HepG2 (cell line): Measurements from ENCODE around the gene EIF2AK2. TPM values are rescaled to one million over a fixed set of nuclear protein-coding genes. Genes with fewer than 3 reads are reported as not detected.
A peak's percentile ranks its signal among the peaks of the same experiment; 100 is the strongest.

Experiments used
- ATAC-seq: fragments of 200-7000 bp; cut with Tn5 transposase; 3 replicates; pipeline ENCODE4 v1.9.1; 2020; ENCODE audit warnings: mild to moderate bottlenecking, moderate library complexity
- BruUV-seq: library from RNA; stranded (reverse); fragments of 400-500 nt; replicated peaks from 2 replicates; lab custom pipeline; 2021; lab: Mats Ljungman, UMichigan
- CTCF ChIA-PET: fragments of 300-600 bp; formaldehyde crosslinking; extraction: SDS; loops from one replicate; lab custom pipeline; 2021; ENCODE audit warnings: low total read pairs, inconsistent platforms, low intra/inter-chr PET ratio; lab: Yijun Ruan, JAX
- POLR2A ChIA-PET: fragments of 350-600 bp; sonication (Branson Sonifier 250); formaldehyde crosslinking; loops from one replicate; lab custom pipeline; 2020; ENCODE audit warnings: antibody characterized with exemption, inconsistent platforms; lab: Yijun Ruan, JAX
- DNase-seq: peaks from one replicate; pipeline ENCODE4 v3.0.0-alpha.2; 2015; ENCODE audit warnings: low spot score
- FAIRE-seq: peaks from 3 replicates; lab custom pipeline; 2011; peaks lifted over from hg19 to GRCh38; lab: Jason Lieb, UNC
- H2AFZ ChIP-seq: one replicate; pipeline ENCODE4 v1.6.1; 2011; ENCODE audit warnings: low read length, inconsistent platforms
- H3K27ac ChIP-seq: fragments of 300-600 bp; 3 replicates; pipeline ENCODE4 v1.8.0; 2011; ENCODE audit warnings: mixed run types, mild to moderate bottlenecking, mixed read lengths, low read length, inconsistent platforms; ENCODE audit not compliant: insufficient read depth; ENCODE audit errors: extremely low read length
- H3K27me3 ChIP-seq, 2 experiments: fragments of 200-600 bp in 1 of 2; 2 replicates in 1 of 2; 3 replicates in 1 of 2; pipeline versions ENCODE4 v1.6.0 to v1.8.0; 2011; ENCODE audit warnings: low read length in 2 of 2, mild to moderate bottlenecking in 2 of 2, moderate library complexity in 2 of 2, inconsistent platforms in 1 of 2; ENCODE audit not compliant: insufficient read depth in 2 of 2, control insufficient read depth in 1 of 2
- H3K36me3 ChIP-seq, 2 experiments: fragments of 200-600 bp in 1 of 2; replicated peaks in 1 of 2; 2 replicates in 1 of 2; 3 replicates in 1 of 2; pipeline versions ENCODE4 v1.5.1 to v1.8.0; 2011; ENCODE audit warnings: low read length in 2 of 2, inconsistent platforms in 1 of 2; ENCODE audit not compliant: insufficient read depth in 2 of 2, control insufficient read depth in 1 of 2
- H3K4me1 ChIP-seq: 2 replicates; pipeline ENCODE4 v1.5.1; 2012; ENCODE audit warnings: low read length, inconsistent platforms; ENCODE audit not compliant: insufficient read depth
- H3K4me2 ChIP-seq: 2 replicates; pipeline ENCODE4 v1.6.0; 2011; ENCODE audit warnings: low read depth, low read length, inconsistent platforms
- H3K4me3 ChIP-seq, 3 experiments: fragments of 200-600 bp in 1 of 3; sonication (generic), shearing (Covaris generic) in 1 of 3; replicated peaks in 1 of 3; 2 replicates each; pipeline ENCODE4 v1.5.1; 2011 to 2016; ENCODE audit warnings: low read length in 3 of 3, inconsistent platforms in 2 of 3, low read depth in 2 of 3, mild to moderate bottlenecking in 2 of 3, control low read depth in 1 of 3, mixed read lengths in 1 of 3; ENCODE audit not compliant: insufficient read depth in 1 of 3
- H3K79me2 ChIP-seq: one replicate; pipeline ENCODE4 v1.6.1; 2011; ENCODE audit warnings: low read length, inconsistent platforms; ENCODE audit not compliant: insufficient read depth
- H3K9ac ChIP-seq: 2 replicates; pipeline ENCODE4 v1.6.0; 2011; ENCODE audit warnings: mild to moderate bottlenecking, low read depth, low read length, inconsistent platforms; ENCODE audit not compliant: insufficient read depth
- H3K9me3 ChIP-seq: 2 replicates; pipeline ENCODE4 v1.5.1; 2012; ENCODE audit warnings: mild to moderate bottlenecking, low read length
- H4K20me1 ChIP-seq: 2 replicates; pipeline ENCODE4 v1.6.0; 2011; ENCODE audit warnings: inconsistent platforms, mild to moderate bottlenecking, low read length, moderate library complexity; ENCODE audit not compliant: insufficient read depth
- CENPBD1 ChIP-seq: sonication (generic); formaldehyde crosslinking; IDR thresholded peaks from 2 replicates; pipeline ENCODE4 v1.8.0; 2022; ENCODE audit warnings: missing genetic modification reagents, low read depth, mild to moderate bottlenecking, borderline replicate concordance
- ELF4 ChIP-seq: sonication (generic); formaldehyde crosslinking; IDR thresholded peaks from 2 replicates; pipeline ENCODE4 v1.5.0; 2020; ENCODE audit warnings: missing genetic modification reagents, mild to moderate bottlenecking, moderate library complexity, borderline replicate concordance
- FIP1L1 ChIP-seq: fragments of 200-400 bp; formaldehyde crosslinking; IDR thresholded peaks from 2 replicates; pipeline ENCODE4 v1.6.1; 2018; ENCODE audit warnings: low read depth, mild to moderate bottlenecking, low read length, moderate library complexity, borderline replicate concordance; ENCODE audit not compliant: insufficient read depth
- FOXA3 ChIP-seq: IDR thresholded peaks from 2 replicates; pipeline ENCODE4 v1.6.1; 2016; ENCODE audit warnings: missing genetic modification reagents, missing compliant biosample characterization
- GATA4 ChIP-seq: sonication (generic); IDR thresholded peaks from 2 replicates; pipeline ENCODE4 v1.6.1; 2016; ENCODE audit warnings: antibody characterized with exemption, low read depth, borderline replicate concordance
- HNRNPL ChIP-seq: fragments of 200-400 bp; formaldehyde crosslinking; IDR thresholded peaks from 2 replicates; pipeline ENCODE4 v1.6.1; 2017; ENCODE audit warnings: mild to moderate bottlenecking, low read depth, low read length
- MIXL1 ChIP-seq: IDR thresholded peaks from 2 replicates; pipeline ENCODE4 v1.6.1; 2016
- SUZ12 ChIP-seq: fragments of 150-350 bp; IDR thresholded peaks from 2 replicates; pipeline ENCODE4 v1.6.1; 2014; ENCODE audit warnings: low read depth, low read length
- TOE1 ChIP-seq: sonication (generic); formaldehyde crosslinking; IDR thresholded peaks from 2 replicates; pipeline ENCODE4 v1.4.0; 2020; ENCODE audit warnings: mild to moderate bottlenecking, missing genetic modification reagents
- ZFP1 ChIP-seq: IDR thresholded peaks from 2 replicates; pipeline ENCODE4 v1.6.1; 2016
- ZFP82 ChIP-seq: sonication (generic); formaldehyde crosslinking; IDR thresholded peaks from 2 replicates; pipeline ENCODE4 v1.5.1; 2020; ENCODE audit warnings: mild to moderate bottlenecking, missing genetic modification reagents, borderline replicate concordance
- ZMYM3 ChIP-seq: sonication (generic); formaldehyde crosslinking; IDR thresholded peaks from 2 replicates; pipeline ENCODE4 v1.5.1; 2020; ENCODE audit warnings: mild to moderate bottlenecking, missing genetic modification reagents
- ZNF12 ChIP-seq: sonication (generic); formaldehyde crosslinking; IDR thresholded peaks from 2 replicates; pipeline ENCODE4 v1.5.0; 2020; ENCODE audit warnings: missing genetic modification reagents
- ZNF251 ChIP-seq: sonication (generic); formaldehyde crosslinking; IDR thresholded peaks from 2 replicates; pipeline ENCODE4 v1.9.0; 2021; ENCODE audit warnings: mild to moderate bottlenecking, missing genetic modification reagents
- ZNF256 ChIP-seq: sonication (generic); formaldehyde crosslinking; conservative IDR thresholded peaks from 2 replicates; pipeline ENCODE4 v1.4.0; 2020; ENCODE audit warnings: missing genetic modification reagents
- ZNF34 ChIP-seq: sonication (generic); formaldehyde crosslinking; IDR thresholded peaks from 2 replicates; pipeline ENCODE4 v1.4.0; 2020; ENCODE audit warnings: mild to moderate bottlenecking, missing genetic modification reagents, borderline replicate concordance
- ZNF430 ChIP-seq: sonication (generic); formaldehyde crosslinking; IDR thresholded peaks from 2 replicates; pipeline ENCODE4 v1.9.0; 2021; ENCODE audit warnings: mild to moderate bottlenecking, missing genetic modification reagents
- ZNF563 ChIP-seq: sonication (generic); formaldehyde crosslinking; IDR thresholded peaks from 2 replicates; pipeline ENCODE4 v1.8.0; 2022; ENCODE audit warnings: mild to moderate bottlenecking, moderate library complexity, missing genetic modification reagents
- ZXDC ChIP-seq: sonication (generic); formaldehyde crosslinking; IDR thresholded peaks from 2 replicates; pipeline ENCODE4 v1.5.0; 2020; ENCODE audit warnings: mild to moderate bottlenecking, missing genetic modification reagents
- WGBS: methylation state at CpG from one replicate; pipeline ENCODE4 v1.1.6; 2017; ENCODE audit warnings: low lambda C conversion rate; 5-methylcytosine and 5-hydroxymethylcytosine counted together
- in situ Hi-C: cut with HindIII; loops from 2 replicates; pipeline ENCODE4 v1.10.0; 2017; ENCODE audit warnings: low pct_unique_long_range_greater_than_20kb; ENCODE audit not compliant: extremely low pct_ligation_motif_present
- intact Hi-C: fragments of 100-400 bp; cut with micrococcal nuclease; formaldehyde crosslinking; loops from one replicate; pipeline ENCODE4 v1.10.0; 2022; ENCODE audit not compliant: unreplicated experiment
- polyA plus RNA-seq, 8 experiments: library from polyadenylated mRNA; depleted of rRNA in 3 of 8; stranded (reverse) in 7 of 8; unstranded in 1 of 8; fragments of >200 nt; fragmentation: Illumina TruSeq in 4 of 8; extraction: Trizol in 4 of 8; gene quantifications; 2 replicates each; pipeline versions ENCODE4 v1.2.1 to v1.2.3, GENCODE V29; 2011 to 2016; ENCODE audit warnings: low read depth in 4 of 8, missing spikeins in 1 of 8, mixed read lengths in 1 of 8; ENCODE audit not compliant: insufficient read depth in 1 of 8
- total RNA-seq, 5 experiments: library from RNA; depleted of rRNA; stranded (reverse); fragments of >200 nt; fragmentation: Illumina TruSeq; extraction: Trizol; gene quantifications; 2 replicates each; pipeline ENCODE4 v1.2.3, GENCODE V29; 2016; ENCODE audit warnings: low read depth in 1 of 5

The EIF2AK2 gene
- total and polyA plus RNA-seq, 2 of the 13 experiments (the other 11 are each of a cell fraction or from before 2014, with no cell fraction given): 10.2 to 26.1 TPM

- TF ChIP-seq TOE1 (CRISPR knock-in tag) (0 out of 2 replicates have a peak, but pooled peaks have one; percentile 18), GATA4 (no peak), ZMYM3 (CRISPR knock-in tag) (no peak), ZNF251 (no peak), ZNF256 (CRISPR knock-in tag) (no peak), ELF4 (CRISPR knock-in tag) (peak; percentile 13; the same call in 1 of the 2 replicates), ZNF12 (CRISPR knock-in tag) (no peak), FIP1L1 (no peak)
Measured at GRCh38 chr2:37084797-37085196, 72.0 kb downstream of the EIF2AK2 start (continued).

GRCh38 chr2:37083873-37084794 is 72.6 kb downstream of the EIF2AK2 start, which contains the start of the genes GPATCH11 and HEATR5B:
Gene GPATCH11 (plus strand): TSS chr2:37084518. CDS start chr2:37088382, 3,864 bp downstream.
Gene HEATR5B (minus strand): TSS chr2:37084372. CDS start chr2:37083414, 958 bp downstream.
- Histone ChIP-seq H4K20me1 (no peaks in the 10 kb centered on the region), H3K9ac (peak within 1 kb of the TSS; percentile 81), H3K79me2 (peaks cover 12% of the 10 kb centered on the region), H3K36me3 (peaks cover 2 to 10% of the 10 kb centered on the region in 2 experiments; a peak in 4 of 5 replicates), H3K4me3 (peak within 1 kb of the TSS; percentile 80 to 94 (median 90)), H3K27me3 (no peaks in the 10 kb centered on the region; a peak in 1 of 5 replicates), H3K4me2 (peak within 1 kb of the TSS; percentile 95), H2AFZ (peak within 1 kb of the TSS; percentile 97), H3K27ac (peak within 1 kb of the TSS; percentile 77), H3K9me3 (no peaks in the 10 kb centered on the region), H3K4me1 (peaks cover 34% of the 10 kb centered on the region)
- CTCF ChIA-PET: no interaction called here
- ATAC-seq (peak; percentile 97), DNase-seq (peak; percentile 98), FAIRE-seq (peak; percentile 71)
- TSS peak; percentile 64 for BruUV-seq
- POLR2A ChIA-PET: interaction anchor here (0.5 to 1.3 kb wide), 2 partner anchors 113 to 1293 kb away, joined by 3 read pairs; no protein-coding TSS in a partner anchor
- intact Hi-C loops: loop anchor here (5.0 to 10.0 kb wide), 2 partner anchors 117 to 151 kb away; partner anchors contain the start of genes CEBPZ, NDUFAF7 and STRN
- in situ Hi-C loops: no loop called here
- WGBS: 2% methylated on average over 52 of the region's 74 CpGs
- TF ChIP-seq ZNF430 (CRISPR knock-in tag) (peak; percentile 97), MIXL1 (CRISPR knock-in tag) (peak; percentile 47; the same call in 1 of the 2 replicates), SUZ12 (no peak), ZFP82 (CRISPR knock-in tag) (0 out of 2 replicates have a peak, but pooled peaks have one; percentile 37), ZNF563 (CRISPR knock-in tag) (peak; percentile 75), ZFP1 (CRISPR knock-in tag) (0 out of 2 replicates have a peak, but pooled peaks have one; percentile 18), HNRNPL (no peak), ZNF34 (peak; percentile 87; the same call in 1 of the 2 replicates), CENPBD1 (CRISPR knock-in tag) (no peak), FOXA3 (CRISPR knock-in tag) (peak; percentile 84), ZXDC (CRISPR knock-in tag) (no peak)
